Kidney glomerular epithelial cell (primary cell): Measurements from ENCODE around the gene MRPL20.

Source experiments
- DNase-seq: peaks from one replicate; lab custom pipeline; 2025; lab: John Stamatoyannopoulos, UW

The MRPL20 gene

DNA sequence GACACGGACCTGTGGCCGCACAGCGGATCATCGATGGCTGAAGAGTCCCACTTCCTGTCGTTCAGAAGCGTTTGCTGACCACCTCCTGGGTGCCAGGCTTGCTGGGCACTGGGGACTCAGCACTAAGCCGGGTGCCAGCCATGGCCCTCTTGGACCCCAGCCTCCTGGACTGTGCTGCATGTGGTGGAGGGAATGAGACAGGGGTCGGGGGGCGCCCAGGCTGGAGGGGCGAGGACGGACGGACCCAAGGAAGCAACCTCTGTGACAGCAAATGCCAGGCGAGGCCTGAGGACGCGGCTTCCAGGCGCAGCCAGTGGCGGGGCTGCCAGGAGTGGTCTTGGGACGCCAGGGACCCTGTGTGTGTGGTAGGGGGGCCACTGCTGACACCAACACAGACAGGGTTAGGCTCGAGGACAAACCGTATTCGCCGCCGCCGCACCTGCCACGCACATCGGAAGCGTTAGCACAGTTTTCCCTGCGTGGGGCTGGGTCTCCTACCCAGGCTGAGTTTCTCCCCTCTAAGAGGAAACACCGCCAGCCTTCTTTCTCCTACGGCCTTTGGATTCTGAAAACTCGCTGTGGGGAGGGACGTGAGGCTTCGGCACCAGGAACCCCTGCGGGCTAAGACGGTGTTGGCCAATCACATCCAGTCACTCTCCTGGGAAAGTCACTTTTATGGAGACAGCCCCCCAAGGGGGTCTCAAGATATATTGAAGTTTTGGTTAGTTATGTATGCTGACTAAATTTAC lies 45.7 kb downstream of the MRPL20 start:
- DNase-seq = no peak

DNA sequence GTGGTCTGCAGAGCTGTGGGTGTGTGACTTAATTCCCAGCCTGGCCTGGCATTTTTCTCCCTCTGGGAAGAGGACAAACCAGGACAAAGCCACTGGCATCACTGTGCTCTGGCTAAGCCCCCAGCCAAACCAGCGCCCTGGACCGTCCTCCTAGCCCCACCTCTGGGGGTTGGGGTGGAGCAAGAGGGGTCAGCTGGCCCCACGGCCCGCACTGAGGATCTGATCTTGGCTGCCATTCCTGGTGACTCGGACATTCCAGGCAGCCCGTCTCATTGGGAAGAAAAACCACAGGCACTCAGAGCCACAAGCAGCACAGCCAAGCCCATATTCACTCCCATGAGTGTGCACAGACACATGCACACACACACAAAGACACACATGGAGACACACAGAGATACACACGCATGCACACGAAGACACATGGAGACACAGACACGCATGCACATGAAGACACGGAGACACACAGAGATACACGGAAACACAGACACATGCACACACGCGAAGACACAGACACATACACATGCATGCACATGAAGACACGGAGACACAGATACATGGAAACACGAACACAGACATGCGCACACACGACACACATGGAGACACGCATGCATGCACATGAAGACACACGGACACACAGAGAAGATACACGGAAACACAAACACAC lies 46.5 kb downstream of the MRPL20 start:
- peak; percentile 89 for DNase-seq

DNA sequence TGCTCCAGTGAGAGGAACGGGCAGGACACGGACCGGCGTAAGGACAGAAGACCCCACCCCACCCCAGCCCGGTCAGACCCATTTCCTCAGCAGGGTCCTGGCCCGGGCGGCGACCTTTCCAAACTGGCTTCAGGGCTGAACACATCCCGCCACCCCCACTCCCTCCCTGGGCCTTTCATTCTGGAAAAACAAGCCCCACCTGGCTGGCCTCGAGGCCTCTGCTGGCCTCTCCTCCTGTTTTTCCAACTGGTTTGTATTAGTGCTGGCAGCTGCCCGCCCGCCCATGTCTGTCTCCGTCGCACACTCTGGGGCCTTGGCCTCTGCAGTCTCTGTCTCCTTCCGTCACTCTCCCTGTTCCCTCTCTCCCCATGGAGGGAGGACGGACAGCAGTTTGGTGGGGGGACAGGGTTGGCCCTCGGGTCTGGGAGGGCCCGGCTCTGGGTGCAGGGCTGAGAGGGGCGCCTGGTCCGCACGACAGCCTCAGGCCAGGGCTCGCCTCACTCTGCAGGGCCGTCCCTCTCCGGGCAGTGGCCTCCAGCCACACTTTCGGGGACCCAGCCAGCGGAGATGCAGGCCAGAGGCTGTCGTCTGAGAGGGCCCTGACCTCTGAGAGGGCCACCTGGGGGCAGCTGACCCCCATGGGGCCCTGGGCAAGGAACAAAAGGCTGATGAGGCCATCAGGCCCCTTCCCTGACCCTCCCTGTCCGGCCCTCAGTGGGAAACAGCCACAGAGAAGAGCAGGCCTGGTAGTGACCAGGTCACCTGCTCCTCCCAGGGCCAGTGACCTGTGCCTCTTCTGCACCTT lies 47.2 kb downstream of the MRPL20 start:
- no peak for DNase-seq

DNA sequence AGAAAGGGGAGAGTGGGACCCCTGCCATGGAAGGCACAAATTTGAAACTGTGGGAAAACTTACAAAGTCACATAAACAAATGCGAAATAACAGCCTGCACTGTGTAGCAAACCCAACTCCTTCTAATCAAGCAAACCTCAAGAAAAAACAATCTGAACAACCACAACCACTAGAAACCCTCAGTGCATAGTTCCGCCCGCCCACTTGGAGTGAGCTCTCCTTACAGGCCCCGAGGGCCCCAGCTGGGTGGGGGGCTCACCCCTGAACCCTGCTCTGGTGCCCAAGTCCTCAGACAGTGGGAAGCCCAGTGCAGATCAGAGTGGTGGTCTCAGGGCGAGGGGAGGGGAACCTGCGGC lies 47.8 kb downstream of the MRPL20 start:
- DNase-seq = no peak

DNA sequence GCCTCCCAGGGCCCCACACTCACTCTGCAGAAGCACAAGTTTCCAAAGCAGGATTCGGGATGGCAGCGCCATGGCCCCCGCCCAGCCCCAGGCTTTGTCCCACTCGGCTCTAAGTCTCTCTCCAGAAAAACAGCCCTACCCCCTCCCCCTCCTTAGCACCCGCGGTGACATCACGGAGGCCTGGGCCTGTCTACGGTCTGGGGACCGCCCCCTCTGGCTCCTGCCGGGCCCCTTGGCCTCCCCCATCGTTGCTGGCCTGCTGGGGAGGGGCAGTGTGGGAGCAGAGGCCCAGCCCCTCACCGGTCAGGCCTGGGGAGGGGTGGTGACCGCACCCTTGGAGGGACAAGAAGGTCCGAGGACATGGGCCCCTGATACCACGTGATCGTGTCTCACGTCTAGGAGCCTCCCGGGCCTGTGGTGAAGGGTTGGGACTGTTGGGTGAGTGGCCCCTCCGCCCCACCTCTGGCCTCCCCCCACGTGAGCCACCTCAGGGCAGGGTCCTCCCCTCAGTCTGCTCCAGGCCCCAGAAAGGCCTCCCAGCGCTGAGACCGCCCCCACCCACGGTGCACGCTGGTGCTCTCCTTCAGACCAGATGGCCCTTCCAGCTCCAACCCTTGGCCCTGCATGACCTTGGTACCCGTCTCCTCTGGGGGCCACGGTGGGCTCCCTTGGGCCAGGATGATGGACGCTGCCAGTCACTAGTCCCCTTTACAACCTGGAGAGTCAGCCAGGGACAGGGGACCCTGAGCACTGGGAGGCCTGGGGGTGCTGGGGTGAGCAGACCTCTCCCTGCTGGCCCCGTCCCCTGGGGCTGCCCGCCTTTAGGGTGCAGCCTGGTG lies 48.4 kb downstream of the MRPL20 start, which contains the start of gene MXRA8:
TSS of gene MXRA8 (minus strand) at position 123 of the 839 bp plus-strand sequence. CDS start at position 72, 51 bp downstream.
- DNase-seq = peak; percentile 53

DNA sequence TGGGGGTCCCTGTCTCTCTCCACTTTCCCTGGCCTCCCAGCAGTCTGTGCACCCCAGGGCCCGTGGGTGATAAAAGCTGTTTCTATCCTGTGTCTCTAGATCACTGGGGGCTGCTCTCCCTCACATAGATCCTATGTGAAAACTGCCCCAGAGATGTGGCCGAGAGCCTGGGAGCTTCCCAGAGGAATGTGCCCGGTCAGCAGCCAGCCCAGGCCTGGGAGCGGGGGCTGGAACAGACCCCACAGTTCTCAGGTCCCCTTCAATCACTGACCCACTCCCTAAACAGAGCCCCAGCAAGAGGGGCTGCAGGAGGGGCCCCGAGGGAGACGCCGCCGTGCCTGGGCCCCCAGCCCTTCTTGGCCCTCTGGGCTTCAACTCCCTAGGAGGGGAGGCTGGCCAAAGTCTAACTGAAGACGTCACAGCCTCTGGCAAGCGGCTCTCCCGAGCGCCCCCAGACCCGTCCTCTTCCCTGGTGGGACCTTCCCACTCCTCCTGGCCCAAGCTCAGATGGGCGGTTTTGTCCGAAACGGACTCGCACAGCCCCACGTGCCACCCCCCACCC lies 49.1 kb downstream of the MRPL20 start:
- DNase-seq = peak; percentile 40

DNA sequence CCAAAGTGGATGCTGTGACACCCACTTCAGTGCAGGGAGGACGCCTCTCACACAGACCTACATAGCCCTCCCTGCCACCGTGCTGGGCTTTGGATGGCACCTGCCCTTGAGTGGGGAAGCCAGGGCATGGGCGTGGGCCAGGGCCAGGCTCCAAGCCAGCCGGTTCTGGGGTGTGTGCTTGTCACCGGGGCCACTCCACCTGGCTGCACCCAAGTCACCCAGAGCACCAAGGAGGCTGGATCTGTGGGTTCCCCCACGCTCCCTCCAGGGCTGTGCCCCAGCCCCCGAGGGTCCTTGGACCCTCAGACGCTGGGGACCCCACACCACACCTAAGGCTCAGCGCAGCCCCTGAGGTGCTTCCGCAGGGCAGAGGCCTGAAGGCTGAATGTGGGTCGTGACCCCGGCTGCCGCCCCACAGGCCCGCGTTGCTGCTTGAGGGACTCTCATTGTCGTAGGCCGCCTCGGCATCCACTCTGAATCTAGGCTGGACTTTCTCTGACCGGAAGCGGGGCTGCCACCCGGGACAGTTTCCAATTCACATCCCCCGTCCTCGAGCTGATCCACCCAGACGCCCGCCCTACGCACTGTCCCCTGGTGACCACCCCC lies 50.2 kb downstream of the MRPL20 start:
- DNase-seq = no peak

DNA sequence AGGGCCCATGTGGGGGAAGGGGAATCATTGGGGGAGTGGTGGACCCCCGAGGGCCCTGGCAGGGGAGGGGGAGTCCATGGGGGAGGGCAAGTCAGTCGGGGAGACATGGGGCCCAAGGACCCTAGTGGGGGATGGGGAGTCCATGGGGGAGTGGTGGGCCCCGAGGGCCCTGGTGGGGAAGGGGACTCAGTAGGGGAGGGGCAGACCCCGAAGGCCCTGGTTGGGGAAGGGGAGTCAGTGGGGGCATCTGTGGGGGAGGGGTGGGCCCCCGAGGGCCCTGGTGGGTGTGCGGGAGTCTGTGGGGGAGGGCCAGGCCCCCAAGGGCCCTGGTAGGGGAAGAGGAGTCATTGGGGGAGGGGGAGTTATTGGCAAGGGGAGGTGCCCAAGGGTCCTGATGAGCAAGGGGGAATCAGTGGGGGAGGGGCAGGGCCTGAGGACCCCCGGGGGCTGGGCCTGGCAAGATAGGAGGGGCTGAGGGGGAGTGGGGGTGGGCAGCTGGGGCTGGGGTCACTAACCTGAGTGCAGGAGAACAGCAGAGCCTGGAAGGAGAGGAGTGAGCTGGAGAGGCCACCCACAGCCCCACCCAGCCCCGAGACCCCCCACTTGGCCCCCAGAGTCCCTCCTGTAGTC lies 50.8 kb downstream of the MRPL20 start:
- DNase-seq = no peak

DNA sequence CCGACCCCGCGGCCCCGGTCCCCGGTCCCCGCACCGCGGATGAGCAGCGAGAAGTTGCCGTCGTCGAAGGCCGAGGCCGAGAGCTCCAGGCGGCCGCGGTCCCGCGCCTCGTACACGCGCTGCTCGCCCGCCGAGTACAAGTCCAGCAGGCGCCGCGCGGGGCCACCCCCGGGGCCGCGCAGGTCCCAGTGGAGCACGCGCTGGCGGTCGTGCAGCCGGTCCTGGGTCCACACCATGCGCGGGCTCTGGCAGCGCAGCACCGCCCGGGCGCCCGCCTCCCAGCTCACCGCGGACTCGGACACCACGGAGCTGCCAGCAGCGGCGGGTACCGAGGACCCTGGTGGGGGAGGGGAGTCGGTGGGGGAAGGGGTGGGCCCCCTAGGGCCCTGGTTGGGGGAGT lies 51.7 kb downstream of the MRPL20 start:
- no peak for DNase-seq

DNA sequence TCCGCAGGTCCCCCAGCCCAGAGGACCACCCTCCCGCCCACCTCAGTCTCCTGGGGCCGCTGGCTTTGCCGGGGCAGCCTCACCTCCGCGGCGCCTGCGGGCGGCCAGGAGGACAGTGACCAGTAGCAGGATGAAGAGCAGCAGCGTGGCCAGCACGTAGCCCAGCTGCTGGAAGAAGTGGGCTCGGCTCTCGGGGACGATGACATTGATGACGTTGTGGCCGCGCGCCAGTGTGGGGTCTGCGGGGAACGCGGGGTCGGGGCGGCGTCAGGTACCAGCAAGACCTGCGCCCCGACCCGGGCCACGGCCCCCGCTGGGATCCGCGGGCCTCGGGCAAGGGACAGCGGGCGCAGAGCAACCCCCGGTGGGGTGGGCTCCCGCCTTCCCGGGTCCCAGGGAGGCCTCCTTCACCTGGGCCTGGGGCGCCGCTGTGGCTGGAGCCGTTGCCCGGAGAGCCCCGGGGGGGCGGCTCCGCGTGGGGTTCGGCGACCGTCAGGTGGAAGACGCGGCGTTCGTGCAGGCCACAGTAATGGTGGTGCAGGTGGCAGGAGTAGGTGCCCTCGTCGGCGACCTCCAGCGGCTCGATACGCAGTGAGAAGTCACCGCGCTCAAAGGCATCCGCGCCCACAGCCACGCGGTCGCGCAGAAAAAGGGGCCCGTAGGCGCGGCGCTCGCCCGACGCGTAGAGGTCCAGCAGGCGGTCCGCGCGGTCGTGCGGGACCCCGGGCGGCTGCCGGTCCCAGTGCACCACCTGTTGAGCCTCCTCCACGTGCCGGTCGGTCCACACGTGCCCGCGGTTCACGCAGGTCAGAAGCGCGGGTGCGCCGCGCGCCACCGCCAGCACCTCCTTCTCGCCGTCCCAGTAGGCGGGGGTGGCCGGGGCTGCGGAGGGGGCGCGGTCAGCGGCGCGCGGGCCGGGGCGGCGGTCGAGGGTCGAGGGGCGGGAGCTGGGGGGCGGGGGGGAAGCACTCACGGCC lies 52.5 kb downstream of the MRPL20 start:
- DNase-seq = no peak

DNA sequence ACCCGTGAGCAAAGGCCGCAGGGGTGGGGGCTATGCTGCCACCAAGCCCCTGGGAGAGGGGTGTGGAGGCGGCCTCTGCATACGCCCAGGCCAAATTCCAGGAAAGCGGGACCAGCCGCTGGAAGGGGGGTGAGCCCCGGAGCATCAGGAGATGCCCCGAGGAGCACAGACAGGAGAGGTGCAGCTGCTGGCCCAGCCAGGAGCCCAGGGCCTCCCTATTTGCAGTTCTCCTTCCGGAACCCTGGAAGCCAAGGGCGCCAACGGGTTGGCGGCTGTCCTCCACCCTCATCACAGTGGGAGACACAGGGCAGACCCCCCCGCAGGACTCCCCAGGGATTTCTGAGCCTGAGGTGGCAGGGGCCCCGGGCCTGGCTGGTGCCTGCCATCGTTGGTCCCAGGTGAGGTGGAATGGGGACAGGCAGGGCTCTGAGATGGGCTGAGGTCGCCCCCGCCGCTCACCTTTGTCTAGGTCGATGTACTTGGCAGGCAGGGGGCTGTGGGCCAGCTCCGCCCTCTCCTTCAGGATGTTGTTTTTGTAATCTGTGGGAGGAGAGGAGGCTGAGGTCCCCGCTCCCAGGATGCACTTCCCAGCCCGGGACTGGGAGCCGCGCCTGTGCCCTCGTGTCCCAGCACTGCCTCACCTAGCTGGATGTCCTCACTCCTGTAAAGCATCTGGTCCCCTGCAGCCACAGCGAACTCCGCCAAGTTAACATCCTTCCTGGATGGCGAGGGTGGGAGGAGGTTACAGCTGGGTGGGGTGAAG lies 53.5 kb downstream of the MRPL20 start:
- no peak for DNase-seq

DNA sequence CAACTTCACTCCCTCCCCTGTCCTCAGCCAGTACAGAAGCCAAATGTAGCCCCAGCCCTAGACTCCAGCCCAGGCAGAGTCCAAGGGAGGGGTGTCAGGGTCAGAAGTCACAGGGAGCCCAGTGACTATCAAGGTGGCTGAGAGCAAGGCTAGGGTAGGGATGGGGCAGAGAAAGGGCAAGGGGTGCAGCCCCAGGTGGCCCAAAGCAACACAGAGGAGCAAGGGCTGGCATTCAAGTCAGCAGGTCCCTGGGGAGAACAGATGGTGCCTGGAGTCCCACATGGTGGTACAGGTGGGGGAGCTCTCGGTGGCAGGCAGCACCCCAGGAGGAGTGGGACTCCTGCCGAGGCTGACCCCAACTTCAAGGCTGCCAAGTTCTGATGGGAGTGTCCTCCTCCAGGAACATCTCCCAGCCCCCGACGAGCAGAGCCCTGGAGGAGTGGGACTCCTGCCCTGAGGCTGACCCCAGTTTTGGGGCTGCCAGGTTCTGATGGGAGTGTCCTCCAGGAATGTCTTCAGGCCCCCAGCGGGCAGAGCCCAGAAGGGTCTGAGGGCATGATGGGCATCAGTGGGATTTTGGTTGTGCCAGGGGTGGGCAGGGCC lies 54.2 kb downstream of the MRPL20 start:
- no peak for DNase-seq
